Breast epithelium (tissue), 4 donors: ENCODE results near the gene SRPX. TPM values are rescaled to one million over a fixed set of nuclear protein-coding genes. Genes with fewer than 3 reads are reported as not detected.

Experiments used
- DNase-seq, 2 donors: peaks; one replicate each; pipeline ENCODE4 v3.0.0-alpha.2; 2019; ENCODE audit warnings: low spot score in 2 of 2
- H3K27ac ChIP-seq, 2 donors: fragments of 200-600 bp; sonication (generic) in 1 of 2; one replicate each; pipeline ENCODE4 v1.5.1; 2016 to 2019; ENCODE audit warnings: mild to moderate bottlenecking in 1 of 2
- H3K27me3 ChIP-seq, 2 donors: fragments of 200-600 bp; sonication (generic) in 1 of 2; one replicate each; pipeline versions ENCODE4 v1.5.1 to v1.6.0; 2017 to 2019; ENCODE audit warnings: control low read depth in 1 of 2, mild to moderate bottlenecking in 1 of 2
- H3K36me3 ChIP-seq: fragments of 200-600 bp; one replicate; pipeline ENCODE4 v1.5.1; 2019
- H3K4me1 ChIP-seq, 2 donors: fragments of 200-600 bp; sonication (generic); one replicate each; pipeline ENCODE4 v1.5.1; 2016 to 2019; ENCODE audit warnings: control low read depth in 1 of 2
- H3K4me3 ChIP-seq, 3 donors: fragments of 200-600 bp; sonication (generic); 1 replicate in 2 of 3; 2 replicates in 1 of 3; pipeline ENCODE4 v1.5.1; 2016 to 2019; ENCODE audit warnings: mild to moderate bottlenecking in 3 of 3, moderate library complexity in 2 of 3
- H3K9me3 ChIP-seq, 2 donors: fragments of 200-600 bp; sonication (generic) in 1 of 2; one replicate each; pipeline ENCODE4 v1.5.1; 2016 to 2019; ENCODE audit warnings: control low read depth in 1 of 2
- POLR2A ChIP-seq: fragments of 450-650 bp; IDR thresholded peaks from one replicate; pipeline ENCODE4 v1.6.1; 2016; ENCODE audit warnings: antibody characterized with exemption, mild to moderate bottlenecking, moderate library complexity
- POLR2AphosphoS5 ChIP-seq, 3 donors: sonication (generic); formaldehyde crosslinking; IDR thresholded peaks; one replicate each; pipeline ENCODE4 v1.6.1; 2017; ENCODE audit warnings: antibody characterized with exemption in 3 of 3
- intact Hi-C: fragments of 100-400 bp; cut with DNase I; formaldehyde crosslinking; loops from one replicate; pipeline ENCODE4 v1.15.1; 2023; ENCODE audit warnings: low total_unique reads
- total RNA-seq, 3 donors: library from RNA; depleted of rRNA; stranded (reverse); fragments of >200 nt; gene quantifications; one replicate each; pipeline ENCODE4 v1.1.0, GENCODE V29; 2016
- TF ChIP-seq, protein P1 (sequence below), 3 donors: fragments of 450-650 bp; IDR thresholded peaks; one replicate each; pipeline ENCODE4 v1.5.1; 2016 to 2017; ENCODE audit warnings: antibody characterized with exemption in 3 of 3, mild to moderate bottlenecking in 3 of 3, moderate library complexity in 3 of 3

Gene SRPX
- total RNA-seq, 3 donors from 2014 or later, result 108 to 415 (median 168) TPM

GRCh38 chrX:38127961-38128360 is 92.7 kb downstream of the SRPX start:
- no peak for DNase-seq
- intact Hi-C loops, result no loop called here
- Histone ChIP-seq H3K27me3 (peaks cover 0 to 36% of the 10 kb centered on the region in 2 donors), H3K27ac (no peak overlapping the region), H3K4me3 (no peak overlapping the region), H3K4me1 (no peaks in the 10 kb centered on the region), H3K9me3 (no peaks in the 10 kb centered on the region), H3K36me3 (no peaks in the 10 kb centered on the region)
- TF ChIP-seq POLR2A (no peak), POLR2AphosphoS5 (IDR thresholded peaks at IDR 0.05) (no peak)
- TF ChIP-seq, protein P1, sequence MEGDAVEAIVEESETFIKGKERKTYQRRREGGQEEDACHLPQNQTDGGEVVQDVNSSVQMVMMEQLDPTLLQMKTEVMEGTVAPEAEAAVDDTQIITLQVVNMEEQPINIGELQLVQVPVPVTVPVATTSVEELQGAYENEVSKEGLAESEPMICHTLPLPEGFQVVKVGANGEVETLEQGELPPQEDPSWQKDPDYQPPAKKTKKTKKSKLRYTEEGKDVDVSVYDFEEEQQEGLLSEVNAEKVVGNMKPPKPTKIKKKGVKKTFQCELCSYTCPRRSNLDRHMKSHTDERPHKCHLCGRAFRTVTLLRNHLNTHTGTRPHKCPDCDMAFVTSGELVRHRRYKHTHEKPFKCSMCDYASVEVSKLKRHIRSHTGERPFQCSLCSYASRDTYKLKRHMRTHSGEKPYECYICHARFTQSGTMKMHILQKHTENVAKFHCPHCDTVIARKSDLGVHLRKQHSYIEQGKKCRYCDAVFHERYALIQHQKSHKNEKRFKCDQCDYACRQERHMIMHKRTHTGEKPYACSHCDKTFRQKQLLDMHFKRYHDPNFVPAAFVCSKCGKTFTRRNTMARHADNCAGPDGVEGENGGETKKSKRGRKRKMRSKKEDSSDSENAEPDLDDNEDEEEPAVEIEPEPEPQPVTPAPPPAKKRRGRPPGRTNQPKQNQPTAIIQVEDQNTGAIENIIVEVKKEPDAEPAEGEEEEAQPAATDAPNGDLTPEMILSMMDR (IDR thresholded peaks at IDR 0.05), result no peak

- intact Hi-C loops, result no loop called here
- Histone ChIP-seq H3K9me3 (no peaks in the 10 kb centered on the region), H3K4me3 (no peak overlapping the region), H3K27ac (no peak overlapping the region), H3K4me1 (no peaks in the 10 kb centered on the region), H3K27me3 (peaks cover 0 to 42% of the 10 kb centered on the region in 2 donors), H3K36me3 (no peaks in the 10 kb centered on the region)
- DNase-seq, result no peak
- TF ChIP-seq, protein P1 (IDR thresholded peaks at IDR 0.05), result no peak
- TF ChIP-seq POLR2AphosphoS5 (IDR thresholded peaks at IDR 0.05) (no peak), POLR2A (no peak)
These were observed 94.5 kb downstream of the SRPX start for GRCh38 chrX:38126179-38126578.

GRCh38 chrX:38124000-38124399 is 96.7 kb downstream of the SRPX start:
- intact Hi-C loops, result no loop called here
- peaks cover 0 to 53% of the 10 kb centered on the region in 2 donors for H3K27me3 ChIP-seq
- DNase-seq, result no peak
- TF ChIP-seq, protein P1 (IDR thresholded peaks at IDR 0.05), result no peak
- TF ChIP-seq POLR2A (no peak), POLR2AphosphoS5 (IDR thresholded peaks at IDR 0.05) (no peak)
- no peak overlapping the region for H3K27ac ChIP-seq
- H3K4me3 ChIP-seq, result no peak overlapping the region
- no peaks in the 10 kb centered on the region for H3K36me3 ChIP-seq
- H3K4me1 ChIP-seq, result no peaks in the 10 kb centered on the region
- H3K9me3 ChIP-seq, result no peaks in the 10 kb centered on the region

DNA sequence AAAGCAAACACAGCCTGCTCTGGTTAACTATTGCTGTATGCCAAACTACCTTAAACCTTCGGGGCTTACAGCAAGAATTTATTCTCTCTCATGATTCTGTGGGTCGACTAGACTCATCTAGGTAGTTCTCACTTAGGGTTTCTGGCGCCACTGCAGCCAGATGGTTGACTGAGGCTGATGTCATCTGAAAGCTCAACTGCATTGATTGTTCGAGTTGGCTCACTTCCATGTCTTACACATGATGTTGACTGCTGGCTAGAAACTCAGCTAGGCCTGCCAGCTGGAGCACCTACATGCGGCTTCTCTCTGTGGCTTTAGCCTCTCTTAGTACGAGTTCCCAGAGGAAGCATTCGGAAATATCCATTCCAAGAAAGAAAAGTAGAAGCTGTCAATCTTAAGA is 103.2 kb downstream of the SRPX start:
- intact Hi-C loops, result no loop called here
- Histone ChIP-seq H3K27ac (no peak overlapping the region), H3K4me1 (no peaks in the 10 kb centered on the region), H3K4me3 (no peak overlapping the region), H3K36me3 (no peaks in the 10 kb centered on the region), H3K27me3 (peaks cover 0 to 31% of the 10 kb centered on the region in 2 donors), H3K9me3 (peaks cover 0 to 3% of the 10 kb centered on the region in 2 donors)
- no peak for DNase-seq
- no peak for TF ChIP-seq POLR2AphosphoS5 (IDR thresholded peaks at IDR 0.05)
- TF ChIP-seq, protein P1 (IDR thresholded peaks at IDR 0.05), result no peak
- no peak for TF ChIP-seq POLR2A

GRCh38 chrX:38116706-38117105 is 104.0 kb downstream of the SRPX start:
- no peak for DNase-seq
- Histone ChIP-seq H3K27ac (no peak overlapping the region), H3K27me3 (peaks cover 0 to 35% of the 10 kb centered on the region in 2 donors), H3K4me3 (no peak overlapping the region), H3K9me3 (peaks cover 0 to 3% of the 10 kb centered on the region in 2 donors), H3K36me3 (no peaks in the 10 kb centered on the region), H3K4me1 (no peaks in the 10 kb centered on the region)
- TF ChIP-seq POLR2AphosphoS5 (IDR thresholded peaks at IDR 0.05) (no peak), POLR2A (no peak)
- TF ChIP-seq, protein P1 (IDR thresholded peaks at IDR 0.05), result no peak
- intact Hi-C loops, result no loop called here
